OCI-LY3 (cell line): ENCODE data around the gene INCA1.

ENCODE experiments used
- CTCF ChIP-seq: fragments of 200-600, 300-600 bp; sonication (generic); IDR thresholded peaks from 2 replicates; pipeline ENCODE4 v1.5.1; 2014; ENCODE audit warnings: antibody characterized with exemption, low read length, low read depth
- EZH2phosphoT487 ChIP-seq: fragments of 200-600 bp; shearing (Covaris generic); IDR thresholded peaks from 2 replicates; pipeline ENCODE4 v1.6.1; 2018; ENCODE audit warnings: antibody characterized with exemption, mixed run types, low read depth

- TF ChIP-seq CTCF (no peak), EZH2phosphoT487 (no peak)
Measured at GRCh38 chr17:4944163-4944553, 53.2 kb downstream of the INCA1 start.
